NCI-H128 (cell line): ENCODE measurements around the gene SEPSECS.
"Not testable (repeated sequence)": the region's sequence is repeated elsewhere in the genome, so short reads cannot be mapped to it uniquely, and the experiment has no call there.

Source experiments
- DNase-seq: peaks from one replicate; lab custom pipeline; 2025; ENCODE audit not compliant: unreplicated experiment; lab: John Stamatoyannopoulos, UW

The SEPSECS gene

GRCh38 chr4:25085671-25086070 is 74.6 kb downstream of the SEPSECS start:
- no peak for DNase-seq

- not testable (repeated sequence) for DNase-seq
Observed at GRCh38 chr4:25083441-25083840, 76.8 kb downstream of the SEPSECS start.

GRCh38 chr4:25081866-25082471 is 78.3 kb downstream of the SEPSECS start:
- DNase-seq, result no peak

- DNase-seq, result no peak
Observed at GRCh38 chr4:25080571-25080970, 79.7 kb downstream of the SEPSECS start.

- no peak for DNase-seq
Observed at GRCh38 chr4:25078523-25078922, 81.7 kb downstream of the SEPSECS start.

- no peak for DNase-seq
Observed at GRCh38 chr4:25076625-25077398, 83.4 kb downstream of the SEPSECS start.

- DNase-seq, result no peak
Observed at GRCh38 chr4:25075851-25076250, 84.4 kb downstream of the SEPSECS start.

- DNase-seq, result no peak
Observed at GRCh38 chr4:25075129-25075528, 85.1 kb downstream of the SEPSECS start.

GRCh38 chr4:25070545-25070944 is 89.7 kb downstream of the SEPSECS start:
- no peak for DNase-seq
